Measurements from ENCODE around the gene MYO10. TPM values are rescaled to one million over a fixed set of nuclear protein-coding genes. Genes with fewer than 3 reads are reported as not detected.

Gene MYO10
- 29.4 and 36.7 TPM in 2 replicates for total RNA-seq

DNA sequence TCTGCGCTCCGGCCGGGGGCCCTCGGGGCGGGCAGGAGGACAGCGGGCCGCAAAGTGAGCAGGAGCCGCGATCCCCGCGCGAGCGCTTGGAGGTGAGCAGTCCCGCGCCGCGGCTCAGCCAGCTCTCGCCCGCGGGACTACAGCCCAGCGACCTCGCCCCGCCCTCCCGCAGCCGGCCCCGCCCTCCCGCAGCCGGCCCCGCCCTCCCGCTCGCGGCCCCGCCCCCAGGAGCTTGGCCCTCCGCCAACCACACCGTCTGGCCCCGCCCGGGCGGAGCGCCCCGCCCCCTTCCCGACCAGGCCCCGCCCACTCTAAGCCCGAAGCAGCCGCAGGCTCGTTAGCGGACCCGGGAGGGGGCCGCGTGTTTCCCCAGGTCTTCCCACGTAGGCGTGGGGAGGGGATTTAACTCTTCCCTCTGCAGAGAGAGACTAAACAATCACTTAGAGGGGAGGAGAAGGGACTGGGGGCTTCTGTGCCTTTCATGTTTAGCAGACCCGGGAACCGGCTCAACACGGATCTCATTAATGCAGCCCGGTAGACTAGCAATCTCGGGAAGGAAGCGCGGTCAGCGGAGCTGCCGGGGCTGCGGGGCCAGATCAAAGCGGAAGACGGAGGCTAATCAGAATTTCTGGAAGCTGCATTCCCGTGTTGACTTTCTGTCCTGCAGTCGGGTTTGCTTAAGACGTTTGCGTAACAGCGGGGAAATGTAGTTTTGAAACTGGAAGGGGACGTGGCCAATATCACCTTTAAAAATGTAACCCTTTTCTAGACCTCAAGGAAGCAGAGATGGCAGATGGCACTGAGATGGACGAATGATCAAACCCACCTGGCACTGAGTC is at the start of gene MYO10:
Gene MYO10, minus strand, starts transcription at position 139 of the 839 bp plus-strand sequence. CDS start 480 bp downstream, outside the sequence.

DNA sequence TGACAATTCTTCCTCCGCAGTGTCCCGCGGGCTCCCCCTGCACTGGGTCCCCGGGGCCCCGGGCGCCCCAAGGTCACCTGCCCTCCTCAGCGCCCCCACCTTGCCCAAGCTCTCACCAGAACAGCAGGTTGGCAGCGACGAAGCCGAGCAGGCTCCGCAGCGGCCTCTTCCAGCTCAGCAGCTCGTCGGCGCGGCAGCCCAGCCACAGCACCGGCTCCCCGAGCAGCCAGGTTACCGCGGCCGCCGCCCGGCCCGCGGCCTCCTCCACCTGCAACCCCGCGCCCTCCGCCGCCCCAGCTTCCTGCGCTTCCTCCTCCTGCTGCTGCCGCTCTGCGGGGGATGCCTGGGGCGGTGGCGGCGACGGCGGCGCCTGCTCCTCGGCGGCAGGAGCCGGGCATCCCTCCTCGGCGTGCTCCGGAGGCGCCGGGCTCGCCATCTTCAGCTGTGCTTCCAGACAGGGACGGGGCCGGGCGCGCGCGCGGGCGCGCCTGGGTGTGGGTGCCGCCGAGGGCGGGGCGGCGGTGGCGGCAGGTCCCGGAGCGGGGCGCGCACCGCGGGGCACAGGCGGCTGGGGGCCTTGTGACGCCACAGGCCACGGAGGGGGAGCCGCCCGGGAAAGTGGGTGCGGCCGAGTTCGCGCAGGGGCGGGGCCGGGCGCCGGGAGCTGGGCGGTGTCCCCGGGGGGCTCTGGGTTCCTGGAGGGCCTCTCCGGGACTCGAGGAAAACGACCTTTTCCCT is 319.4 kb downstream of the MYO10 start, which contains the start of gene RETREG1:
Gene RETREG1, minus strand, starts transcription at position 462 of the 738 bp plus-strand sequence. Its CDS starts 26 bp downstream, at position 436.

